Endothelial cell of hepatic sinusoid (primary cell): Measurements from ENCODE around the gene BAG3.

Experiments used
- in situ Hi-C: cut with HindIII; loops from 2 replicates; pipeline ENCODE4 v1.10.0; 2017; ENCODE audit warnings: low sequenced_read_pairs

BAG3 gene

GRCh38 chr10:119665901-119666708 is 14.9 kb downstream of the BAG3 start:
- in situ Hi-C loops, result no loop called here

- in situ Hi-C loops, result no loop called here
These were observed 15.5 kb downstream of the BAG3 start for GRCh38 chr10:119666709-119667004.

GRCh38 chr10:119667562-119668328 is 16.6 kb downstream of the BAG3 start:
- in situ Hi-C loops, result no loop called here

- in situ Hi-C loops, result no loop called here
These were observed 17.3 kb downstream of the BAG3 start for GRCh38 chr10:119668461-119668860.

GRCh38 chr10:119669331-119669730 is 18.2 kb downstream of the BAG3 start:
- in situ Hi-C loops, result no loop called here

GRCh38 chr10:119669975-119670640 is 18.9 kb downstream of the BAG3 start:
- in situ Hi-C loops, result no loop called here

GRCh38 chr10:119670717-119671116 is 19.5 kb downstream of the BAG3 start:
- in situ Hi-C loops, result no loop called here

GRCh38 chr10:119671381-119671780 is 20.2 kb downstream of the BAG3 start:
- in situ Hi-C loops, result no loop called here

GRCh38 chr10:119672291-119672690 is 21.1 kb downstream of the BAG3 start:
- in situ Hi-C loops, result no loop called here

GRCh38 chr10:119673271-119673670 is 22.1 kb downstream of the BAG3 start:
- in situ Hi-C loops, result no loop called here

GRCh38 chr10:119675483-119676170 is 24.4 kb downstream of the BAG3 start:
- in situ Hi-C loops, result no loop called here

GRCh38 chr10:119677126-119677525 is 25.9 kb downstream of the BAG3 start:
- in situ Hi-C loops, result no loop called here

- in situ Hi-C loops, result no loop called here
These were observed 26.9 kb downstream of the BAG3 start for GRCh38 chr10:119677904-119678755.

- in situ Hi-C loops, result no loop called here
These were observed 28.3 kb downstream of the BAG3 start for GRCh38 chr10:119679480-119679829.

GRCh38 chr10:119680050-119680449 is 28.9 kb downstream of the BAG3 start:
- in situ Hi-C loops, result loop anchor here (10.0 kb wide), 1 partner anchor 165 kb away; no protein-coding TSS in a partner anchor

- in situ Hi-C loops, result loop anchor here (10.0 kb wide), 1 partner anchor 164 kb away; no protein-coding TSS in a partner anchor
These were observed 29.5 kb downstream of the BAG3 start for GRCh38 chr10:119680650-119681081.

GRCh38 chr10:119686465-119687191 is 35.4 kb downstream of the BAG3 start:
- in situ Hi-C loops, result loop anchor here (5.0 to 10.0 kb wide), 2 partner anchors 61 to 158 kb away; no protein-coding TSS in a partner anchor

GRCh38 chr10:119687192-119688032 is 36.2 kb downstream of the BAG3 start:
- in situ Hi-C loops, result loop anchor here (5.0 to 10.0 kb wide), 2 partner anchors 60 to 157 kb away; no protein-coding TSS in a partner anchor
